Glutamatergic neuron (in vitro differentiated cells): ENCODE data around the gene CRIM1. TPM values are rescaled to one million over a fixed set of nuclear protein-coding genes. Genes with fewer than 3 reads are reported as not detected.

ENCODE experiments used
- DNase-seq: peaks from one replicate; pipeline ENCODE4 v3.0.0; 2022
- H3K27ac Mint-ChIP-seq: one replicate; pipeline ENCODE4 v1.8.0; 2020; ENCODE audit warnings: mild to moderate bottlenecking, mixed read lengths, inconsistent platforms; ENCODE audit not compliant: unreplicated experiment
- H3K27me3 Mint-ChIP-seq: one replicate; pipeline ENCODE4 v1.8.0; 2020; ENCODE audit warnings: mild to moderate bottlenecking, moderate library complexity, mixed read lengths, inconsistent platforms; ENCODE audit not compliant: unreplicated experiment
- H3K36me3 Mint-ChIP-seq: one replicate; pipeline ENCODE4 v1.8.0; 2020; ENCODE audit warnings: mild to moderate bottlenecking, mixed read lengths, inconsistent platforms; ENCODE audit not compliant: unreplicated experiment
- H3K4me1 Mint-ChIP-seq: one replicate; pipeline ENCODE4 v1.8.0; 2020; ENCODE audit warnings: mild to moderate bottlenecking, low read depth, mixed read lengths, inconsistent platforms; ENCODE audit not compliant: unreplicated experiment
- H3K4me3 Mint-ChIP-seq: one replicate; pipeline ENCODE4 v1.8.0; 2020; ENCODE audit warnings: mild to moderate bottlenecking, mixed read lengths, inconsistent platforms; ENCODE audit not compliant: unreplicated experiment
- H3K9me3 Mint-ChIP-seq: one replicate; pipeline ENCODE4 v1.8.0; 2020; ENCODE audit warnings: mild to moderate bottlenecking, moderate library complexity, mixed read lengths, inconsistent platforms; ENCODE audit not compliant: unreplicated experiment
- CTCF ChIP-seq: fragments of 200-600 bp; sonication (generic); IDR thresholded peaks from one replicate; pipeline ENCODE4 v1.5.0; 2021; ENCODE audit not compliant: partially characterized antibody, unreplicated experiment
- total RNA-seq: library from RNA; stranded (reverse); fragmentation: NEBNext Ultra II Directional; extraction: Animal tissue kit (Norgen Biotek cat#: 25700); gene quantifications from one replicate; pipeline ENCODE4 v1.2.1, GENCODE V29; 2021; ENCODE audit not compliant: unreplicated experiment

The CRIM1 gene
- total RNA-seq, 1 donor from 2014 or later, result 35.7 TPM

DNA sequence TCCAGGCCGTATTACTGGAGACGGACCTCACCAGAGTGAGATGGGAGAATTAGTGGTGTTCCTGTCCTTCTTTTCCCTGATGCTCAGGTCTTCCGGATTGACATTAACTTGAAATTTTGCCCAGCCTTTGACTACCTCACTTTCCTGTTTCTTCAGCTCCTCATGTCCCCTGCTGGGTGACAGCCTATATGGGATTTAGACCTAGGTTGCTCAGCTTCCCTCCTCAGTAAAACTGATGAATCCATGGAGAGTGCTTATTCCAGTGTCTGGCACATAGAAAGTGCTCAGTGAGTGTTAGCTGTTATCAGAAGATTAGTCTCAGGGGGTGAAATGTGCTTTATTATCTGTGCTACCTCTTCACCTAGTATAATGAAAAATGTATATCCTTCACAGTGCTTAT, 30.0 kb downstream of the CRIM1 start:
- no peak for TF ChIP-seq CTCF
- H3K9me3 Mint-ChIP-seq, result no peaks in the 10 kb centered on the region
- DNase-seq, result no peak
- no peaks in the 10 kb centered on the region for H3K36me3 Mint-ChIP-seq
- no peaks in the 10 kb centered on the region for H3K27me3 Mint-ChIP-seq
- no peak overlapping the region for H3K27ac Mint-ChIP-seq
- peaks cover 3% of the 10 kb centered on the region for H3K4me1 Mint-ChIP-seq
- H3K4me3 Mint-ChIP-seq, result no peak overlapping the region

GRCh38 chr2:36387258-36387916, 31.8 kb downstream of the CRIM1 start:
- H3K27ac Mint-ChIP-seq, result no peak overlapping the region
- no peaks in the 10 kb centered on the region for H3K27me3 Mint-ChIP-seq

GRCh38 chr2:36388472-36388871, 32.9 kb downstream of the CRIM1 start:
- no peak for TF ChIP-seq CTCF
- Mint-ChIP-seq H3K27ac (no peak overlapping the region), H3K4me3 (no peak overlapping the region), H3K27me3 (no peaks in the 10 kb centered on the region), H3K9me3 (peaks cover 2% of the 10 kb centered on the region), H3K4me1 (peaks cover 13% of the 10 kb centered on the region), H3K36me3 (no peaks in the 10 kb centered on the region)
- DNase-seq, result no peak

More at GRCh38 chr2:36387258-36387916, 31.8 kb downstream of the CRIM1 start:
- Mint-ChIP-seq H3K9me3 (no peaks in the 10 kb centered on the region), H3K4me1 (peaks cover 6% of the 10 kb centered on the region), H3K36me3 (no peaks in the 10 kb centered on the region), H3K4me3 (no peak overlapping the region)
- no peak for DNase-seq
- TF ChIP-seq CTCF, result no peak

DNA sequence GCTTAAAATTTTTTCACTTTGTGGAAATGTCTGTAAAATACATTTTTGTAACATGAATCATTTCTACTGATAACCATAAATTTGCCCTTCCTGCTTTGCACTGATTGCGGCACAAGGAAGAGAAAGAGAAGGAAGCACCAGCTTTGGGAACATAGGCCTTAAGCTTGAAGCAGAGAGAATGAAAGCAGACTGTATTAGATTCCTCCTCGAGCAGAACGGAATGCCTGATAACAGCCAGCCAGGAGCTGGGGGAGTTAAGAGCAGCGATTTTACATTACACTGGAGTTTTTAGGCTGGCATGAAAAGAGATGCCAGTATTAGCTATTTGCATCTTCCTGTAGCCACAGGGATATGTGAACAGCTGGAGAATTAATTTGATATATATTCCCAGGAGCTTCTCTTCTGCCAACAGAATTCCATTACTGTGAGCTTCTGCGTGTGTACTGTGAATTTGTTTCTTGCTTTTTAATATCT, 33.5 kb downstream of the CRIM1 start:
- Mint-ChIP-seq H3K4me1 (peaks cover 14% of the 10 kb centered on the region), H3K36me3 (no peaks in the 10 kb centered on the region), H3K9me3 (peaks cover 2% of the 10 kb centered on the region), H3K27ac (no peak overlapping the region), H3K27me3 (no peaks in the 10 kb centered on the region), H3K4me3 (no peak overlapping the region)
- no peak for TF ChIP-seq CTCF
- DNase-seq, result no peak

DNA sequence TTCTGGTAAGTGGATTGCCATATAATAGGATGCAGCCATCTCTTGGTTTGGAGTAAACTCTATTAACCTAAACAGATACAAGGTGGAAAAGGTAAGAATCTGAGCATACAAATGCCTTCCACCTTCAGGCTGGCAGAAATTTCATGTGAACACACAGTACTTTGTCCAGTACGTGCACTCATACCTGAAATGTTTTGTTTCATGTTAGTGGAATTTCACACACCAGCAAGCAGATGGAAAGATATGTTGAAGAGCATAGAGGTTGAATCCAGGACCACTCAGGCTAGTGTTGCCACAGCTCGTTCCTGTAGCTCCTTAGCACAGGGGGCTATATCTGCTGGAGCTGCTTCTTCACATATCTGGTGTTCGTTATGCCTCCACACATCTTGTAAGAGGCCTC, 34.0 kb downstream of the CRIM1 start:
- Mint-ChIP-seq H3K27me3 (no peaks in the 10 kb centered on the region), H3K27ac (no peak overlapping the region), H3K4me1 (peaks cover 14% of the 10 kb centered on the region), H3K4me3 (no peak overlapping the region), H3K9me3 (peaks cover 2% of the 10 kb centered on the region), H3K36me3 (no peaks in the 10 kb centered on the region)
- DNase-seq, result no peak
- no peak for TF ChIP-seq CTCF
